COLO668 (cell line): Measurements from ENCODE around the gene ERMAP.
A peak's percentile ranks its signal among the peaks of the same experiment; 100 is the strongest.

Experiments used
- DNase-seq: peaks from one replicate; lab custom pipeline; 2025; ENCODE audit not compliant: unreplicated experiment; lab: John Stamatoyannopoulos, UW

Gene ERMAP

GRCh38 chr1:42816585-42817439 lies at the start of gene ERMAP, which contains the start of gene SVBP:
Gene ERMAP (plus strand): TSS chr1:42817122. CDS start chr1:42830449, 13,327 bp downstream.
Gene SVBP (minus strand): TSS chr1:42817397. CDS start chr1:42816544, 853 bp downstream.
- DNase-seq: peak; percentile 98

- no peak for DNase-seq
Observed at GRCh38 chr1:42767510-42768000, 49.4 kb upstream of the ERMAP start.

- DNase-seq: no peak
Observed at GRCh38 chr1:42768172-42768571, 48.8 kb upstream of the ERMAP start.

- no peak for DNase-seq
Observed at GRCh38 chr1:42769811-42770210, 47.1 kb upstream of the ERMAP start.

- DNase-seq: no peak
Observed at GRCh38 chr1:42773420-42773819, 43.5 kb upstream of the ERMAP start.

GRCh38 chr1:42774928-42775526 lies 41.9 kb upstream of the ERMAP start:
- no peak for DNase-seq

GRCh38 chr1:42776502-42776901 lies 40.4 kb upstream of the ERMAP start:
- DNase-seq: no peak

- DNase-seq: peak; percentile 48
Observed at GRCh38 chr1:42777852-42778251, 39.1 kb upstream of the ERMAP start.

- no peak for DNase-seq
Observed at GRCh38 chr1:42779725-42780124, 37.2 kb upstream of the ERMAP start.

- no peak for DNase-seq
Observed at GRCh38 chr1:42780176-42780575, 36.7 kb upstream of the ERMAP start.

- DNase-seq: no peak
Observed at GRCh38 chr1:42783092-42783491, 33.8 kb upstream of the ERMAP start.

- DNase-seq: no peak
Observed at GRCh38 chr1:42784547-42784945, 32.4 kb upstream of the ERMAP start.

- no peak for DNase-seq
Observed at GRCh38 chr1:42784946-42785693, 31.8 kb upstream of the ERMAP start, which contains the start of gene TMEM269. Gene TMEM269 (plus strand): TSS chr1:42784991. CDS start chr1:42789894, 4,903 bp downstream.

- DNase-seq: no peak
Observed at GRCh38 chr1:42786097-42786496, 30.8 kb upstream of the ERMAP start.

- no peak for DNase-seq
Observed at GRCh38 chr1:42788021-42788420, 28.9 kb upstream of the ERMAP start.

GRCh38 chr1:42793824-42794223 lies 23.1 kb upstream of the ERMAP start:
- no peak for DNase-seq

- no peak for DNase-seq
Observed at GRCh38 chr1:42797414-42797813, 19.5 kb upstream of the ERMAP start.

- no peak for DNase-seq
Observed at GRCh38 chr1:42797979-42798378, 18.9 kb upstream of the ERMAP start.

GRCh38 chr1:42801832-42802473 lies 15.0 kb upstream of the ERMAP start:
- no peak for DNase-seq

GRCh38 chr1:42806171-42806570 lies 10.8 kb upstream of the ERMAP start:
- no peak for DNase-seq

GRCh38 chr1:42806593-42806992 lies 10.3 kb upstream of the ERMAP start:
- DNase-seq: no peak
